Skeletal muscle tissue (tissue), 4 donors: ENCODE measurements around the gene TMEM254. TPM values are rescaled to one million over a fixed set of nuclear protein-coding genes. Genes with fewer than 3 reads are reported as not detected.
"Not testable (repeated sequence)": the region's sequence is repeated elsewhere in the genome, so short reads cannot be mapped to it uniquely, and the experiment has no call there.

Experiments used
- H3K27ac ChIP-seq: one replicate; pipeline ENCODE4 v1.7.0; 2013; ENCODE audit warnings: mild to moderate bottlenecking, low read depth, low read length, inconsistent platforms
- H3K27me3 ChIP-seq, 3 donors: one replicate each; pipeline ENCODE4 v1.7.0; 2013; ENCODE audit warnings: low read length in 3 of 3; ENCODE audit not compliant: control insufficient read depth in 3 of 3, insufficient read depth in 3 of 3
- H3K36me3 ChIP-seq, 3 donors: one replicate each; pipeline ENCODE4 v1.7.0; 2013; ENCODE audit warnings: low read length in 3 of 3; ENCODE audit not compliant: control insufficient read depth in 3 of 3, insufficient read depth in 3 of 3
- H3K4me1 ChIP-seq, 3 donors: one replicate each; pipeline ENCODE4 v1.7.0; 2013; ENCODE audit warnings: low read length in 3 of 3, mild to moderate bottlenecking in 3 of 3; ENCODE audit not compliant: control insufficient read depth in 3 of 3, insufficient read depth in 3 of 3
- H3K4me3 ChIP-seq, 3 donors: one replicate each; pipeline ENCODE4 v1.7.0; 2013; ENCODE audit warnings: low read length in 3 of 3
- H3K9ac ChIP-seq, 3 donors: one replicate each; pipeline ENCODE4 v1.7.0; 2013; ENCODE audit warnings: low read length in 3 of 3, mild to moderate bottlenecking in 3 of 3, moderate library complexity in 2 of 3, low read depth in 1 of 3
- H3K9me3 ChIP-seq, 3 donors: one replicate each; pipeline ENCODE4 v1.7.0; 2013; ENCODE audit warnings: low read length in 3 of 3; ENCODE audit not compliant: control insufficient read depth in 3 of 3
- total RNA-seq: library from RNA; depleted of rRNA; stranded (reverse); fragments of >200 nt; gene quantifications from one replicate; pipeline ENCODE4 v1.2.3, GENCODE V29; 2014
- donor health status: Osteomylitis.

TMEM254 gene
- total RNA-seq, 1 donor from 2014 or later = 8.9 TPM

DNA sequence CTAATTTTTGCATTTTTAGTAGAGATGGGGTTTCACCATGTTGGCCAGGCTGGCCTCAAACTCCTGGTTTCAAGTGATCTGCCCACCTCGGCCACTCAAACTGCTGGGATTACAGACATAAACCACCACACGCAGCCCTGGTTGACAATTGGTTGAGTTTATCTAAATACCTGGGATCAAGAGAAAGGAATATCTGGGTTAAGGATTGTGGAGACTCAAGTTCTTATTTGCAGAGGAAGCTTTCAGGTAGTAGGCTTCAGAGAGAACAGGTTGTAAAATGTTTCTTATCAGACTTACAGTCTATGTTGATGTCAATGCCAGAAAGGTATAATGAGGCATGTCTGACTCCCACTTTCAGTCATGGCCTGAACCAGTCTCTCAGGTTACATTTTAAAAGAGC, 5.9 kb upstream of the TMEM254 start:
- H3K9me3 ChIP-seq = no peaks in the 10 kb centered on the region
- no peaks in the 10 kb centered on the region for H3K27me3 ChIP-seq
- H3K4me1 ChIP-seq = peaks cover 0 to 4% (median 2%) of the 10 kb centered on the region in 3 donors
- no peak overlapping the region for H3K27ac ChIP-seq
- no peak overlapping the region for H3K4me3 ChIP-seq
- no peaks in the 10 kb centered on the region for H3K36me3 ChIP-seq
- H3K9ac ChIP-seq = no peak overlapping the region

DNA sequence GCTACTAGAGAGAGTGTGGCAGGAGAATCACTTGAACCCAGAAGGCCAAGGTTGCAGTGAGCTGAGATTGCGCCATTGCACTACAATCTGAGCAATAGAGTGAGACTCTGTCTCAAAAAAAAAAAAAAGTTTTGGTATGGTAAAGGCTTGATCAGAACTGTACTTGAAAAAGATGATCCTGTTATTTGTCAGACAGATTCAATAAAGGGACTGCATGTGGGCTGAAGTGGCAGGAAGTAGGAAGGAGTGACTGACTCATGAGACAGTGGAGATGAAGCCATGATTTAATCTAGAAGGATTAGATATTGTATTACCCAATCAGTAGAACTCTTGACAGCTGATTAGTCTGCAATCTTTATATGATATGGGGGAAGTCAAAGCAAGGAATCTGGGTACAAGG, 2.7 kb upstream of the TMEM254 start:
- Histone ChIP-seq H3K4me1 (peaks cover 8 to 19% (median 15%) of the 10 kb centered on the region in 3 donors), H3K4me3 (no peak overlapping the region), H3K9me3 (no peaks in the 10 kb centered on the region), H3K36me3 (no peaks in the 10 kb centered on the region), H3K9ac (no peak overlapping the region), H3K27me3 (no peaks in the 10 kb centered on the region), H3K27ac (no peak overlapping the region)

- Histone ChIP-seq H3K4me1 (peaks cover 8 to 19% (median 15%) of the 10 kb centered on the region in 3 donors), H3K36me3 (peaks cover 0 to 6% (median 6%) of the 10 kb centered on the region in 3 donors), H3K9ac (peak overlapping the region; percentile 92 to 98 (median 97)), H3K27ac (peak overlapping the region; percentile 97), H3K27me3 (no peaks in the 10 kb centered on the region), H3K4me3 (peak overlapping the region; percentile 74 to 96 (median 79)), H3K9me3 (no peaks in the 10 kb centered on the region)
Observed at GRCh38 chr10:80077869-80078447, 507 bp upstream of the TMEM254 start.

GRCh38 chr10:80079312-80079719, 851 bp downstream of the TMEM254 start:
- Histone ChIP-seq H3K9ac (peak overlapping the region; percentile 88 to 98 (median 97)), H3K36me3 (peaks cover 2 to 15% (median 14%) of the 10 kb centered on the region in 3 donors)

GRCh38 chr10:80081026-80081425, 2.6 kb downstream of the TMEM254 start:
- H3K4me3 ChIP-seq = no peak overlapping the region
- no peaks in the 10 kb centered on the region for H3K9me3 ChIP-seq
- H3K36me3 ChIP-seq = peaks cover 4 to 16% (median 14%) of the 10 kb centered on the region in 3 donors
- no peak overlapping the region for H3K9ac ChIP-seq
- no peaks in the 10 kb centered on the region for H3K27me3 ChIP-seq
- peaks cover 8 to 19% (median 15%) of the 10 kb centered on the region in 3 donors for H3K4me1 ChIP-seq
- H3K27ac ChIP-seq = no peak overlapping the region

More at GRCh38 chr10:80079312-80079719, 851 bp downstream of the TMEM254 start:
- no peaks in the 10 kb centered on the region for H3K9me3 ChIP-seq
- peaks cover 8 to 19% (median 15%) of the 10 kb centered on the region in 3 donors for H3K4me1 ChIP-seq
- no peaks in the 10 kb centered on the region for H3K27me3 ChIP-seq
- H3K4me3 ChIP-seq = peak overlapping the region; percentile 74 to 96 (median 79)
- H3K27ac ChIP-seq = peak overlapping the region; percentile 97

- peak overlapping the region in 1 of 3 donors; percentile 33 for H3K9ac ChIP-seq
- H3K27ac ChIP-seq = no peak overlapping the region
- no peak overlapping the region for H3K4me3 ChIP-seq
- no peaks in the 10 kb centered on the region for H3K9me3 ChIP-seq
- H3K36me3 ChIP-seq = peaks cover 4 to 16% (median 14%) of the 10 kb centered on the region in 3 donors
- no peaks in the 10 kb centered on the region for H3K27me3 ChIP-seq
- peaks cover 8 to 19% (median 15%) of the 10 kb centered on the region in 3 donors for H3K4me1 ChIP-seq
Observed at GRCh38 chr10:80081801-80082750, 3.6 kb downstream of the TMEM254 start.

- Histone ChIP-seq H3K9ac (no peak overlapping the region), H3K4me3 (no peak overlapping the region), H3K27ac (no peak overlapping the region), H3K27me3 (no peaks in the 10 kb centered on the region), H3K4me1 (no peaks in the 10 kb centered on the region), H3K36me3 (peaks cover 0 to 10% (median 8%) of the 10 kb centered on the region in 3 donors), H3K9me3 (no peaks in the 10 kb centered on the region)
Observed at GRCh38 chr10:80090121-80090520, 11.7 kb downstream of the TMEM254 start.

- H3K9me3 ChIP-seq = no peaks in the 10 kb centered on the region
- no peak overlapping the region for H3K4me3 ChIP-seq
- H3K4me1 ChIP-seq = no peaks in the 10 kb centered on the region
- no peak overlapping the region for H3K27ac ChIP-seq
- peaks cover 0 to 7% (median 5%) of the 10 kb centered on the region in 3 donors for H3K36me3 ChIP-seq
- no peaks in the 10 kb centered on the region for H3K27me3 ChIP-seq
- no peak overlapping the region for H3K9ac ChIP-seq
Observed at GRCh38 chr10:80094231-80094630, 15.8 kb downstream of the TMEM254 start.

- H3K27me3 ChIP-seq, H3K4me1 ChIP-seq, H3K4me3 ChIP-seq, H3K9ac ChIP-seq, H3K27ac ChIP-seq, H3K9me3 ChIP-seq, H3K36me3 ChIP-seq: not testable (repeated sequence)
Observed at GRCh38 chr10:80098272-80098671, 19.8 kb downstream of the TMEM254 start.

DNA sequence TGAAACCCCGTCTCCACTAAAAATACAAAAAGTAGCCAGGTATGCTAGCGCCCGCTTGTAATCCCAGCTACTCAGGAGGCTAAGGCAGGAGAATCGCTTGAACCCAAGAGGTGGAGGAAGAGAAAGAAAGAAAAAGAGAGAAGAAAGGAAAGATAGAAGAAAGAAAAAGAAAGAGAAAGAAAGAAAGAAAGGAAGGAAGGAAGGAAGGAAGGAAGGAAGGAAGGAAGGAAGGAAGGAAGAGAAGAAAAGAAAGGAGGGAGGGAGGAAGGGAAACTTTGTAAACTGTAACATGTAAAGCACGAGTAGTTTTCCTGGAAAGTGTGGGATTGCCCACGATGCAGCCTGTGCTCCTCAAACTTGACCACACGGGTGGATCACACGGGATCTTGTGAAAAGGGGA, 20.8 kb downstream of the TMEM254 start:
- not testable (repeated sequence) for H3K27ac ChIP-seq, H3K9me3 ChIP-seq, H3K9ac ChIP-seq, H3K36me3 ChIP-seq, H3K4me3 ChIP-seq, H3K27me3 ChIP-seq, H3K4me1 ChIP-seq
